Endodermal cell (in vitro differentiated cells): ENCODE data around the gene GUCY2F. TPM values are rescaled to one million over a fixed set of nuclear protein-coding genes. Genes with fewer than 3 reads are reported as not detected.

ENCODE experiments used
- DNase-seq: peaks from one replicate; pipeline ENCODE4 v3.0.0-alpha.2; 2017
- H3K27ac ChIP-seq: 2 replicates; pipeline ENCODE4 v1.5.1; 2013; ENCODE audit warnings: mild to moderate bottlenecking, low read depth, low read length, moderate library complexity
- H3K27me3 ChIP-seq: 2 replicates; pipeline ENCODE4 v1.6.1; 2013; ENCODE audit warnings: mild to moderate bottlenecking, low read length, moderate library complexity; ENCODE audit not compliant: insufficient read depth, control insufficient read depth, poor library complexity, severe bottlenecking
- H3K36me3 ChIP-seq: 2 replicates; pipeline ENCODE4 v1.7.0; 2013; ENCODE audit warnings: mild to moderate bottlenecking, low read length, moderate library complexity; ENCODE audit not compliant: control insufficient read depth, insufficient read depth
- H3K4me1 ChIP-seq: one replicate; pipeline ENCODE4 v1.7.0; 2013; ENCODE audit warnings: low read length; ENCODE audit not compliant: control insufficient read depth, insufficient read depth
- H3K4me3 ChIP-seq: 2 replicates; pipeline ENCODE4 v1.5.1; 2013; ENCODE audit warnings: mild to moderate bottlenecking, low read length, moderate library complexity
- H3K9ac ChIP-seq: 2 replicates; pipeline ENCODE4 v1.6.1; 2013; ENCODE audit warnings: mild to moderate bottlenecking, low read length, moderate library complexity; ENCODE audit not compliant: poor library complexity, severe bottlenecking; ENCODE audit errors: extremely low read depth
- H3K9me3 ChIP-seq: 2 replicates; pipeline ENCODE4 v1.6.1; 2013; ENCODE audit warnings: mild to moderate bottlenecking, low read length, moderate library complexity; ENCODE audit not compliant: control insufficient read depth
- H3K27ac Mint-ChIP-seq: 2 replicates; pipeline ENCODE4 v1.8.0; 2020; ENCODE audit warnings: mixed read lengths
- H3K27me3 Mint-ChIP-seq: 2 replicates; pipeline ENCODE4 v1.8.0; 2021; ENCODE audit warnings: mild to moderate bottlenecking, mixed read lengths; ENCODE audit not compliant: insufficient read depth
- H3K36me3 Mint-ChIP-seq: 2 replicates; pipeline ENCODE4 v1.8.0; 2020; ENCODE audit warnings: low read depth, mixed read lengths
- H3K4me1 Mint-ChIP-seq: 2 replicates; pipeline ENCODE4 v1.8.0; 2020; ENCODE audit warnings: mixed read lengths
- H3K4me3 Mint-ChIP-seq: 2 replicates; pipeline ENCODE4 v1.8.0; 2020; ENCODE audit warnings: mild to moderate bottlenecking, moderate library complexity, mixed read lengths
- H3K9me3 Mint-ChIP-seq: 2 replicates; pipeline ENCODE4 v1.8.0; 2020; ENCODE audit warnings: mild to moderate bottlenecking, mixed read lengths
- WGBS, 2 experiments: methylation state at CpG; one replicate each; pipeline versions ENCODE4 v1.1.5 to v1.1.7; 2013; ENCODE audit warnings: missing lambda C conversion rate in 2 of 2, mixed read lengths in 1 of 2; ENCODE audit not compliant: insufficient coverage in 1 of 2, insufficient read length in 1 of 2; 5-methylcytosine and 5-hydroxymethylcytosine counted together
- total RNA-seq, 2 donors: library from RNA; stranded (reverse); fragmentation: NEBNext Ultra II Directional in 1 of 2; extraction: Animal tissue kit (Norgen Biotek cat#: 25700) in 1 of 2; gene quantifications; 2 replicates in 1 of 2; 3 replicates in 1 of 2; pipeline ENCODE4 v1.2.1, GENCODE V29; 2021
- TF ChIP-seq, protein P1 (sequence below): fragments of 200-600 bp; sonication (generic); conservative IDR thresholded peaks from 2 replicates; pipeline ENCODE4 v1.5.0; 2021; ENCODE audit warnings: antibody characterized with exemption, mild to moderate bottlenecking

GUCY2F gene
- total RNA-seq, 2 donors from 2014 or later, result 0.09 TPM; not detected in 1

DNA sequence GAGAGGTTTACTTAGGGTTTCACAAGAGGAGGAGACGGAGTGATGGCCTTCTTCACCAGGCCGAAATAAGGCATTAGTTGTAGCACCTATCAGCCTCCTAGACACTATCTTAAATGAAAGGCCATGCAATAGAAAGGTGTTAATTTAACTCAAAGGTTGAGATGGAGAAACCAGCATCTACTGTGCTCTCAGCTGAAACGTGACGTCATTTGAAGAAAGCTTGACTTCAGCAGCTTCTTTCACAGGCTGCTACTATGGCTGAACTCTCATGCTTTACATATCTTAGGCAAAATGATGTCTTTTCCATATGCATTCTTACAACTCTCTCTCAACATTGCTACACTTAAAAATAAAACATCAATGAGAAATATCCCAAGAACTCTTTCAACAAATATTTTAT, 99.6 kb downstream of the GUCY2F start:
- no peak for DNase-seq
- Mint-ChIP-seq H3K4me1 (peaks cover 21% of the 10 kb centered on the region), H3K9me3 (no peaks in the 10 kb centered on the region), H3K27ac (no peak overlapping the region), H3K4me3 (no peak overlapping the region), H3K36me3 (no peaks in the 10 kb centered on the region), H3K27me3 (peaks cover 4% of the 10 kb centered on the region)
- WGBS, 2 experiments, result 87 to 100% methylated on average over 2 to 4 of the region's 4 CpGs
- no peak overlapping the region for H3K4me3 ChIP-seq
- H3K36me3 ChIP-seq, result no peaks in the 10 kb centered on the region
- no peaks in the 10 kb centered on the region for H3K4me1 ChIP-seq
- TF ChIP-seq, protein P1, sequence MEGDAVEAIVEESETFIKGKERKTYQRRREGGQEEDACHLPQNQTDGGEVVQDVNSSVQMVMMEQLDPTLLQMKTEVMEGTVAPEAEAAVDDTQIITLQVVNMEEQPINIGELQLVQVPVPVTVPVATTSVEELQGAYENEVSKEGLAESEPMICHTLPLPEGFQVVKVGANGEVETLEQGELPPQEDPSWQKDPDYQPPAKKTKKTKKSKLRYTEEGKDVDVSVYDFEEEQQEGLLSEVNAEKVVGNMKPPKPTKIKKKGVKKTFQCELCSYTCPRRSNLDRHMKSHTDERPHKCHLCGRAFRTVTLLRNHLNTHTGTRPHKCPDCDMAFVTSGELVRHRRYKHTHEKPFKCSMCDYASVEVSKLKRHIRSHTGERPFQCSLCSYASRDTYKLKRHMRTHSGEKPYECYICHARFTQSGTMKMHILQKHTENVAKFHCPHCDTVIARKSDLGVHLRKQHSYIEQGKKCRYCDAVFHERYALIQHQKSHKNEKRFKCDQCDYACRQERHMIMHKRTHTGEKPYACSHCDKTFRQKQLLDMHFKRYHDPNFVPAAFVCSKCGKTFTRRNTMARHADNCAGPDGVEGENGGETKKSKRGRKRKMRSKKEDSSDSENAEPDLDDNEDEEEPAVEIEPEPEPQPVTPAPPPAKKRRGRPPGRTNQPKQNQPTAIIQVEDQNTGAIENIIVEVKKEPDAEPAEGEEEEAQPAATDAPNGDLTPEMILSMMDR, result no peak
- H3K27me3 ChIP-seq, result peaks cover 6% of the 10 kb centered on the region
- H3K9ac ChIP-seq, result no peak overlapping the region
- H3K9me3 ChIP-seq, result no peaks in the 10 kb centered on the region
- H3K27ac ChIP-seq, result no peak overlapping the region

DNA sequence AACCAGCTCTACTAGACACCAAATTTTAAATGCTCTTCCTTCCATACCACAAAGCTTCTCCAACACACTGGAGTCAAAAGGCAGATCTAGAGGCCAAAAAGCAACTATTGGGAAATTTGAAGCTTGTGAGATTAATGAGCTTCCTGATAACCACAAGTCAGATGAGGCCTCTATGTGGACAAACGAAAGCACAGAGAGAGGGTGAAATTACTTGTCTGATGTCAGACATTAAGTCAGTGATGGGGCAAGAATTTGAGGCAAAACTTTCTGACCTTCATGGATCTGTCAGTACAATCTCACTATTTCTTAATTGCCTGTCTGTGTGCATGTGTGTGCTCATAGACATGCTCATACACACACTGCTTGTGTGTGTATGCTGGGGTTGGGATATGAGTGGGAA, 103.6 kb downstream of the GUCY2F start:
- Mint-ChIP-seq H3K4me1 (peaks cover 33% of the 10 kb centered on the region), H3K27me3 (peaks cover 4% of the 10 kb centered on the region), H3K36me3 (no peaks in the 10 kb centered on the region), H3K9me3 (no peaks in the 10 kb centered on the region), H3K27ac (no peak overlapping the region), H3K4me3 (no peak overlapping the region)
- no peak overlapping the region for H3K4me3 ChIP-seq
- H3K9me3 ChIP-seq, result no peaks in the 10 kb centered on the region
- no peak overlapping the region for H3K9ac ChIP-seq
- no peaks in the 10 kb centered on the region for H3K27me3 ChIP-seq
- DNase-seq, result peak; percentile 2
- no peaks in the 10 kb centered on the region for H3K36me3 ChIP-seq
- H3K27ac ChIP-seq, result no peak overlapping the region
- no peaks in the 10 kb centered on the region for H3K4me1 ChIP-seq
- TF ChIP-seq, protein P1, result no peak
- 100% methylated on average over 1 of the region's 1 CpG; no CpG with 5 or more reads in 1 of the 2 experiments for WGBS, 2 experiments

DNA sequence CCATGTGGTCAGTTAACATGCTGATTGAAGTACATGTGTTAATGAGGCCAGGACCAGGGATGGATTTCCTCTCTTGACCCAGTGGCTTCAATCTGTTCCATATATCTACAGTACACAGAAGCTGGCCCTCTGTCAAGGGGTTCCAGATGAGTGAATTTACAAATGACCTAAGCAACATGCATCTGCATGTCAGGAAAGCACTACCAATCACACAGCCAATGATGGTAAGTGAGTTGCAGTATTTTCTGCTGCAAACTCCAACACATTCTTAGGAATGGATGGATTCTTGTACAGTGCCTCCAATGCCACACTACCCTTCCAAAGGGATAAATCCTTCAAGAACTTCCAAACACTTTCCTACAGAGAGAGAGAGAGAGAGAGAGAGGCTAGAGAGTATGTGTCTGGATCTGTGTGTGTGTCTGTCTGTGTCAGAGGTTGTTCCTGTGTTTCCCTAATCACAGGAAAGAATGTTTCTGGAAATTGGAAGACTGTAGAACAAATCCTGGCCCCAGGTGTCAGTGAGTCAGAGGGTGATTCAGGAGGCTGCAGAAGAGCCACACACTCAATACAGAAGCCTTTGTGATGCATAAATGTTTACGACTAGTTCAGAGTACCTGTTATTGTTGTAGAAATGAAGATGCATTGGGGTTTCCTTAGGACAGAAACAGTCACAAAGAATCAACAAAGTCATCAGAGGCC, 107.5 kb downstream of the GUCY2F start:
- TF ChIP-seq, protein P1, result no peak
- Histone ChIP-seq H3K27ac (no peak overlapping the region), H3K9ac (no peak overlapping the region), H3K9me3 (no peaks in the 10 kb centered on the region), H3K36me3 (no peaks in the 10 kb centered on the region), H3K4me1 (no peaks in the 10 kb centered on the region), H3K4me3 (no peak overlapping the region), H3K27me3 (no peaks in the 10 kb centered on the region)
- DNase-seq, result peak; percentile 47
- WGBS, 2 experiments, result 73 to 80% methylated on average over 1 of the region's 1 CpG
- Mint-ChIP-seq H3K9me3 (no peaks in the 10 kb centered on the region), H3K27ac (peak overlapping the region; percentile 11), H3K36me3 (no peaks in the 10 kb centered on the region), H3K27me3 (no peaks in the 10 kb centered on the region), H3K4me3 (no peak overlapping the region), H3K4me1 (peaks cover 41% of the 10 kb centered on the region)
